ENCODE measurements around the gene PLXNA4.

DNA sequence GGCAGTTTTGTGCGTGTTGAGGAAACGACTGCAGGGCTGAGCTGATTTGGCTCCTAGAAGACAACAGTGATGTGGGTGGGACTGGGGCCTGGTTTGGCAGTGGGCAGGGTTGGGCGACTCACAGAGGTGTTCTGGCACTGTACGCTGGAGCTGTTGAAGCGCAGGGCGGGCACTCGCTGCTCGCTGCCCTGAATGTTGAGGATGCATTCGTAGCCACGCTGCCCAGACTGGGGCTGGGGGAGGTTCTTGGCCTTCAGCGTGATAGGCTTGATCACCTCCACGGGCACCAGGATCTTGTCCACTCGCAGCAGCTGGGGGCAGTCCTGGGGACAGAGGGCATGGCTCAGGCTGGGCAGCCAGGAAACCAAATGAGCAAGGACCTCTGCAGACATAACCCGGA is 365.4 kb downstream of the PLXNA4 start:
- TF ChIP-seq SIN3A (IDR thresholded peaks at IDR 0.05; ENCODE audit: low read depth) = no peak
- no peak for TF ChIP-seq POLR2A (IDR thresholded peaks at IDR 0.05; ENCODE audit: borderline replicate concordance, extremely low read depth, insufficient read depth, insufficient read length)
- TF ChIP-seq, protein P1, sequence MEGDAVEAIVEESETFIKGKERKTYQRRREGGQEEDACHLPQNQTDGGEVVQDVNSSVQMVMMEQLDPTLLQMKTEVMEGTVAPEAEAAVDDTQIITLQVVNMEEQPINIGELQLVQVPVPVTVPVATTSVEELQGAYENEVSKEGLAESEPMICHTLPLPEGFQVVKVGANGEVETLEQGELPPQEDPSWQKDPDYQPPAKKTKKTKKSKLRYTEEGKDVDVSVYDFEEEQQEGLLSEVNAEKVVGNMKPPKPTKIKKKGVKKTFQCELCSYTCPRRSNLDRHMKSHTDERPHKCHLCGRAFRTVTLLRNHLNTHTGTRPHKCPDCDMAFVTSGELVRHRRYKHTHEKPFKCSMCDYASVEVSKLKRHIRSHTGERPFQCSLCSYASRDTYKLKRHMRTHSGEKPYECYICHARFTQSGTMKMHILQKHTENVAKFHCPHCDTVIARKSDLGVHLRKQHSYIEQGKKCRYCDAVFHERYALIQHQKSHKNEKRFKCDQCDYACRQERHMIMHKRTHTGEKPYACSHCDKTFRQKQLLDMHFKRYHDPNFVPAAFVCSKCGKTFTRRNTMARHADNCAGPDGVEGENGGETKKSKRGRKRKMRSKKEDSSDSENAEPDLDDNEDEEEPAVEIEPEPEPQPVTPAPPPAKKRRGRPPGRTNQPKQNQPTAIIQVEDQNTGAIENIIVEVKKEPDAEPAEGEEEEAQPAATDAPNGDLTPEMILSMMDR (IDR thresholded peaks at IDR 0.05 in 2 of 3, conservative IDR thresholded peaks at IDR 0.05 in 1 of 3; ENCODE audit: borderline replicate concordance in 1 of 3, insufficient read depth in 1 of 3, low read depth in 2 of 3, low read length in 2 of 3) = no peak
- TF ChIP-seq FOSL1 (IDR thresholded peaks at IDR 0.05; ENCODE audit: low read depth) = no peak
- TF ChIP-seq POLR2AphosphoS5 (IDR thresholded peaks at IDR 0.05; ENCODE audit: low read depth, low read length) = no peak
- no peak for TF ChIP-seq ELF1 (IDR thresholded peaks at IDR 0.05; ENCODE audit: borderline replicate concordance, low read depth)
- no peak for TF ChIP-seq EGR1 (IDR thresholded peaks at IDR 0.05; ENCODE audit: low read depth)
- TF ChIP-seq SRF (IDR thresholded peaks at IDR 0.05; ENCODE audit: low read depth) = no peak
- TF ChIP-seq, protein P2, sequence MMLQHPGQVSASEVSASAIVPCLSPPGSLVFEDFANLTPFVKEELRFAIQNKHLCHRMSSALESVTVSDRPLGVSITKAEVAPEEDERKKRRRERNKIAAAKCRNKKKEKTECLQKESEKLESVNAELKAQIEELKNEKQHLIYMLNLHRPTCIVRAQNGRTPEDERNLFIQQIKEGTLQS (IDR thresholded peaks at IDR 0.05) = no peak
- TF ChIP-seq YY1 (IDR thresholded peaks at IDR 0.05; ENCODE audit: extremely low read depth, insufficient replicate concordance, low read depth, low read length) = no peak
- TF ChIP-seq EZH2phosphoT487 (IDR thresholded peaks at IDR 0.05; ENCODE audit: borderline replicate concordance) = no peak
- TF ChIP-seq, protein P3, sequence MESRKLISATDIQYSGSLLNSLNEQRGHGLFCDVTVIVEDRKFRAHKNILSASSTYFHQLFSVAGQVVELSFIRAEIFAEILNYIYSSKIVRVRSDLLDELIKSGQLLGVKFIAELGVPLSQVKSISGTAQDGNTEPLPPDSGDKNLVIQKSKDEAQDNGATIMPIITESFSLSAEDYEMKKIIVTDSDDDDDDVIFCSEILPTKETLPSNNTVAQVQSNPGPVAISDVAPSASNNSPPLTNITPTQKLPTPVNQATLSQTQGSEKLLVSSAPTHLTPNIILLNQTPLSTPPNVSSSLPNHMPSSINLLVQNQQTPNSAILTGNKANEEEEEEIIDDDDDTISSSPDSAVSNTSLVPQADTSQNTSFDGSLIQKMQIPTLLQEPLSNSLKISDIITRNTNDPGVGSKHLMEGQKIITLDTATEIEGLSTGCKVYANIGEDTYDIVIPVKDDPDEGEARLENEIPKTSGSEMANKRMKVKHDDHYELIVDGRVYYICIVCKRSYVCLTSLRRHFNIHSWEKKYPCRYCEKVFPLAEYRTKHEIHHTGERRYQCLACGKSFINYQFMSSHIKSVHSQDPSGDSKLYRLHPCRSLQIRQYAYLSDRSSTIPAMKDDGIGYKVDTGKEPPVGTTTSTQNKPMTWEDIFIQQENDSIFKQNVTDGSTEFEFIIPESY (IDR thresholded peaks at IDR 0.05; ENCODE audit: extremely low read depth, insufficient replicate concordance, low read length) = no peak
